Renal cortical epithelial cell (primary cell): ENCODE measurements around the gene FKBP2. TPM values are rescaled to one million over a fixed set of nuclear protein-coding genes. Genes with fewer than 3 reads are reported as not detected.
A peak's percentile ranks its signal among the peaks of the same experiment; 100 is the strongest.

Experiments used
- DNase-seq: peaks from one replicate; pipeline ENCODE4 v3.0.0-alpha.2; 2011; ENCODE audit warnings: low read depth
- total RNA-seq: library from RNA; depleted of rRNA; stranded (reverse); fragments of >200 nt; gene quantifications from 2 replicates; pipeline ENCODE4 v1.2.3, GENCODE V29; 2014

The FKBP2 gene
- total RNA-seq, 1 donor from 2014 or later, result 57.5 TPM

GRCh38 chr11:64284962-64285884 lies 44.3 kb downstream of the FKBP2 start, which contains the start of gene GPR137:
TSS of gene GPR137 (plus strand) at chr11:64285848. CDS start at chr11:64286525, 677 bp downstream.
- peak; percentile 29 for DNase-seq

- DNase-seq, result no peak
Measured at GRCh38 chr11:64285885-64286800, 45.2 kb downstream of the FKBP2 start.

GRCh38 chr11:64286801-64287159 lies 45.9 kb downstream of the FKBP2 start:
- no peak for DNase-seq

- no peak for DNase-seq
Measured at GRCh38 chr11:64287676-64288352, 46.9 kb downstream of the FKBP2 start.

- DNase-seq, result no peak
Measured at GRCh38 chr11:64288353-64288750, 47.5 kb downstream of the FKBP2 start.

- no peak for DNase-seq
Measured at GRCh38 chr11:64289002-64289564, 48.2 kb downstream of the FKBP2 start.

GRCh38 chr11:64290352-64291261 lies 49.7 kb downstream of the FKBP2 start:
- no peak for DNase-seq

- DNase-seq, result no peak
Measured at GRCh38 chr11:64291262-64291751, 50.4 kb downstream of the FKBP2 start, which contains the start of gene KCNK4. TSS of gene KCNK4 (plus strand) at chr11:64291302. CDS start at chr11:64293019, 1,717 bp downstream.

GRCh38 chr11:64291752-64292459 lies 51.0 kb downstream of the FKBP2 start:
- DNase-seq, result no peak

GRCh38 chr11:64292460-64293254 lies 51.8 kb downstream of the FKBP2 start:
- no peak for DNase-seq

Other genes starting within 250 kb of the FKBP2 start
- gene FLRT1, start 205.2 kb upstream of the FKBP2 start, total RNA-seq, result 0.05 TPM in 1 of 2 replicates, not detected in the other
- gene MACROD1, start 75.0 kb upstream of the FKBP2 start, total RNA-seq, result 9.3 and 18.4 TPM in 2 replicates
- gene STIP1, start 54.9 kb upstream of the FKBP2 start, total RNA-seq, result 174 and 201 TPM in 2 replicates
- gene FERMT3, start 34.4 kb upstream of the FKBP2 start, total RNA-seq, result 0.17 TPM in 1 of 2 replicates, not detected in the other
- gene TRPT1, start 14.9 kb upstream of the FKBP2 start, total RNA-seq, result 37.0 and 68.8 TPM in 2 replicates
- 39.2 and 107 TPM in 2 replicates for gene NUDT22, start 14.8 kb upstream of the FKBP2 start, total RNA-seq
- 2.6 and 9.2 TPM in 2 replicates for gene DNAJC4, start 10.5 kb upstream of the FKBP2 start, total RNA-seq
- 6.1 and 14.7 TPM in 2 replicates for gene VEGFB, start 6.5 kb upstream of the FKBP2 start, total RNA-seq
- gene PPP1R14B, start 5.8 kb downstream of the FKBP2 start, total RNA-seq, result 131 and 369 TPM in 2 replicates
- gene PLCB3, start 10.4 kb downstream of the FKBP2 start, total RNA-seq, result 29.7 and 44.3 TPM in 2 replicates
- 66.7 and 93.4 TPM in 2 replicates for gene BAD, start 43.6 kb downstream of the FKBP2 start, total RNA-seq
- gene GPR137, start 44.8 kb downstream of the FKBP2 start, total RNA-seq, result 9.9 and 18.9 TPM in 2 replicates
- not detected in 2 replicates for gene KCNK4, start 50.2 kb downstream of the FKBP2 start, total RNA-seq
- not detected in 2 replicates for gene CATSPERZ, start 59.3 kb downstream of the FKBP2 start, total RNA-seq
- 54.0 and 72.4 TPM in 2 replicates for gene ESRRA, start 64.4 kb downstream of the FKBP2 start, total RNA-seq
- gene TRMT112, start 76.5 kb downstream of the FKBP2 start, total RNA-seq, result 96.8 and 278 TPM in 2 replicates
- 209 and 400 TPM in 2 replicates for gene PRDX5, start 77.0 kb downstream of the FKBP2 start, total RNA-seq
- 0.55 and 2.4 TPM in 2 replicates for gene CCDC88B, start 99.1 kb downstream of the FKBP2 start, total RNA-seq
- gene RPS6KA4, start 118.1 kb downstream of the FKBP2 start, total RNA-seq, result 46.0 and 49.3 TPM in 2 replicates